IMR-90 (cell line): ENCODE data around the gene MPST. TPM values are rescaled to one million over a fixed set of nuclear protein-coding genes. Genes with fewer than 3 reads are reported as not detected.

Experiments
- ATAC-seq: fragments of 200-7000 bp; cut with Tn5 transposase; 2 replicates; pipeline ENCODE4 v1.9.1; 2020; ENCODE audit warnings: low read depth, mild to moderate bottlenecking, moderate library complexity
- BruUV-seq: library from RNA; stranded (reverse); fragments of 400-500 nt; replicated peaks from 2 replicates; lab custom pipeline; 2021; lab: Mats Ljungman, UMichigan
- CTCF ChIA-PET: fragments of 300-600 bp; formaldehyde crosslinking; extraction: SDS; loops from one replicate; lab custom pipeline; 2021; ENCODE audit warnings: antibody characterized with exemption; lab: Yijun Ruan, JAX
- POLR2A ChIA-PET: fragments of 300-600 bp; sonication (Branson Sonifier 250); formaldehyde crosslinking; loops from one replicate; lab custom pipeline; 2022; ENCODE audit warnings: antibody characterized with exemption; ENCODE audit not compliant: unreplicated experiment; lab: Charles Lee
- DNase-seq: peaks from one replicate; pipeline ENCODE4 v3.0.0; 2013
- H2AFZ ChIP-seq: replicated peaks from 2 replicates; pipeline ENCODE3; 2013; ENCODE audit warnings: low read length, mild to moderate bottlenecking; ENCODE audit not compliant: poor library complexity
- H2AK5ac ChIP-seq: 2 replicates; pipeline ENCODE4 v1.6.1; 2013; ENCODE audit warnings: low read depth, low read length, inconsistent platforms
- H2AK9ac ChIP-seq: replicated peaks from 2 replicates; pipeline ENCODE3; 2013; ENCODE audit warnings: mild to moderate bottlenecking, low read depth, low read length, moderate library complexity; ENCODE audit not compliant: poor library complexity
- H2BK120ac ChIP-seq: 2 replicates; pipeline ENCODE4 v1.6.1; 2013; ENCODE audit warnings: low read depth, low read length, inconsistent platforms
- H2BK15ac ChIP-seq: 3 replicates; pipeline ENCODE4 v1.6.1; 2013; ENCODE audit warnings: low read depth, low read length, inconsistent platforms
- H2BK20ac ChIP-seq: 2 replicates; pipeline ENCODE4 v1.6.1; 2013; ENCODE audit warnings: low read depth, mild to moderate bottlenecking, inconsistent platforms, low read length, moderate library complexity
- H2BK5ac ChIP-seq: 2 replicates; pipeline ENCODE4 v1.6.1; 2013; ENCODE audit warnings: mild to moderate bottlenecking, low read depth, low read length, inconsistent platforms; ENCODE audit not compliant: poor library complexity, severe bottlenecking
- H3K14ac ChIP-seq: replicated peaks from 2 replicates; pipeline ENCODE4 v1.6.1; 2013; ENCODE audit warnings: low read depth, low read length, inconsistent platforms
- H3K18ac ChIP-seq: 2 replicates; pipeline ENCODE4 v1.6.1; 2013; ENCODE audit warnings: low read depth, low read length, control low read depth
- H3K23ac ChIP-seq: 2 replicates; pipeline ENCODE4 v1.6.1; 2013; ENCODE audit warnings: low read depth, low read length, inconsistent platforms
- H3K27ac ChIP-seq: 2 replicates; pipeline ENCODE4 v1.5.1; 2013; ENCODE audit warnings: mild to moderate bottlenecking, control low read depth, low read length; ENCODE audit not compliant: insufficient read depth
- H3K27me3 ChIP-seq: 2 replicates; pipeline ENCODE4 v1.6.1; 2013; ENCODE audit warnings: low read length; ENCODE audit not compliant: control insufficient read depth, insufficient read depth
- H3K36me3 ChIP-seq: 2 replicates; pipeline ENCODE4 v1.6.1; 2013; ENCODE audit warnings: low read length, mixed read lengths; ENCODE audit not compliant: control insufficient read depth, insufficient read depth
- H3K4ac ChIP-seq: 2 replicates; pipeline ENCODE4 v1.6.1; 2013; ENCODE audit warnings: low read depth, low read length, inconsistent platforms
- H3K4me1 ChIP-seq: 2 replicates; pipeline ENCODE4 v1.6.1; 2013; ENCODE audit warnings: low read length, mixed read lengths; ENCODE audit not compliant: control insufficient read depth, insufficient read depth
- H3K4me2 ChIP-seq: 2 replicates; pipeline ENCODE4 v1.6.1; 2013; ENCODE audit warnings: low read depth, mild to moderate bottlenecking, control low read depth, low read length, moderate library complexity
- H3K4me3 ChIP-seq: 2 replicates; pipeline ENCODE4 v1.5.1; 2013; ENCODE audit warnings: low read depth, mild to moderate bottlenecking, control low read depth, low read length, moderate library complexity; ENCODE audit not compliant: insufficient read depth
- H3K56ac ChIP-seq: 2 replicates; pipeline ENCODE4 v1.6.1; 2013; ENCODE audit warnings: low read length, inconsistent platforms; ENCODE audit not compliant: insufficient read depth; ENCODE audit errors: extremely low read depth
- H3K79me1 ChIP-seq, 2 experiments: 2 replicates each; pipeline ENCODE4 v1.6.1; 2013; ENCODE audit warnings: low read length in 2 of 2, inconsistent platforms in 1 of 2, low read depth in 1 of 2
- H3K9ac ChIP-seq: 2 replicates; pipeline ENCODE4 v1.6.1; 2013; ENCODE audit warnings: low read depth, low read length, control low read depth
- H3K9me1 ChIP-seq: 2 replicates; pipeline ENCODE4 v1.6.1; 2013; ENCODE audit warnings: low read length, inconsistent platforms; ENCODE audit not compliant: insufficient read depth
- H3K9me3 ChIP-seq: 2 replicates; pipeline ENCODE4 v1.6.1; 2013; ENCODE audit warnings: low read length; ENCODE audit not compliant: control insufficient read depth, insufficient read depth
- H4K20me1 ChIP-seq: 2 replicates; pipeline ENCODE4 v1.6.1; 2013; ENCODE audit warnings: low read length, inconsistent platforms; ENCODE audit not compliant: insufficient read depth
- H4K5ac ChIP-seq: 2 replicates; pipeline ENCODE4 v1.6.1; 2013; ENCODE audit warnings: mild to moderate bottlenecking, low read depth, low read length, control low read depth
- H4K8ac ChIP-seq, 2 experiments: 2 replicates each; pipeline ENCODE4 v1.6.1; 2013; ENCODE audit warnings: low read depth in 2 of 2, low read length in 2 of 2, control low read depth in 1 of 2, inconsistent platforms in 1 of 2
- H4K91ac ChIP-seq: 2 replicates; pipeline ENCODE4 v1.6.1; 2013; ENCODE audit warnings: low read depth, low read length, inconsistent platforms; ENCODE audit not compliant: insufficient read depth
- BHLHE40 ChIP-seq: fragments of 150-350 bp; IDR thresholded peaks from 2 replicates; pipeline ENCODE4 v1.6.1; 2016; ENCODE audit warnings: mild to moderate bottlenecking, low read depth, low read length
- CEBPB ChIP-seq: IDR thresholded peaks from 2 replicates; pipeline ENCODE4 v1.6.1; 2012; ENCODE audit warnings: low read depth, low read length, improper control_type of control experiment
- CHD1 ChIP-seq: IDR thresholded peaks from 2 replicates; pipeline ENCODE4 v1.6.1; 2012; ENCODE audit warnings: low read depth, low read length, improper control_type of control experiment
- CTCF ChIP-seq: conservative IDR thresholded peaks from 2 replicates; pipeline ENCODE4 v1.5.1; 2012; ENCODE audit warnings: mild to moderate bottlenecking, low read depth, low read length, improper control_type of control experiment
- FOS ChIP-seq: fragments of 150-350 bp; IDR thresholded peaks from 2 replicates; pipeline ENCODE4 v1.6.1; 2016; ENCODE audit warnings: low read depth, low read length
- MAFK ChIP-seq: IDR thresholded peaks from 2 replicates; pipeline ENCODE4 v1.6.1; 2012; ENCODE audit warnings: low read depth, low read length, improper control_type of control experiment
- MAZ ChIP-seq: IDR thresholded peaks from 2 replicates; pipeline ENCODE4 v1.6.1; 2012; ENCODE audit warnings: low read depth, mild to moderate bottlenecking, low read length, improper control_type of control experiment, moderate library complexity, borderline replicate concordance
- MXI1 ChIP-seq: IDR thresholded peaks from 2 replicates; pipeline ENCODE4 v1.6.1; 2012; ENCODE audit warnings: low read depth, mild to moderate bottlenecking, low read length, moderate library complexity, borderline replicate concordance
- NFE2L2 ChIP-seq: fragments of 150-350 bp; IDR thresholded peaks from 2 replicates; pipeline ENCODE4 v1.6.1; 2016; ENCODE audit warnings: low read depth, mild to moderate bottlenecking, low read length
- POLR2A ChIP-seq: IDR thresholded peaks from 2 replicates; pipeline ENCODE4 v1.6.1; 2012; ENCODE audit warnings: mild to moderate bottlenecking, low read depth, low read length
- RAD21 ChIP-seq: IDR thresholded peaks from 2 replicates; pipeline ENCODE4 v1.6.1; 2012; ENCODE audit warnings: low read length, improper control_type of control experiment
- RCOR1 ChIP-seq: IDR thresholded peaks from 2 replicates; pipeline ENCODE4 v1.6.1; 2012; ENCODE audit warnings: mild to moderate bottlenecking, low read length, improper control_type of control experiment; ENCODE audit not compliant: insufficient replicate concordance
- RFX5 ChIP-seq: IDR thresholded peaks from 2 replicates; pipeline ENCODE4 v1.8.0; 2012; ENCODE audit warnings: low read depth, mild to moderate bottlenecking, low read length, moderate library complexity
- SMC3 ChIP-seq: fragments of 150-350 bp; IDR thresholded peaks from 2 replicates; pipeline ENCODE4 v1.6.1; 2016; ENCODE audit warnings: low read depth, mild to moderate bottlenecking, antibody characterized with exemption, low read length, moderate library complexity
- WGBS, 2 experiments: methylation state at CpG; one replicate each; pipeline versions ENCODE4 v1.1.5 to v1.1.7; 2013; ENCODE audit warnings: missing lambda C conversion rate in 2 of 2; ENCODE audit not compliant: insufficient read length in 1 of 2; ENCODE audit errors: extremely low coverage in 2 of 2; 5-methylcytosine and 5-hydroxymethylcytosine counted together
- dilution Hi-C: fragments of 300-500 bp; cut with HindIII; formaldehyde crosslinking; loops from one replicate; pipeline ENCODE4 v1.14.3; 2018; ENCODE audit warnings: low sequenced_read_pairs; ENCODE audit not compliant: unreplicated experiment
- in situ Hi-C: fragments of 300-500 bp; cut with MboI; formaldehyde crosslinking; loops from 3 replicates; pipeline ENCODE4 v1.14.3; 2019; ENCODE audit warnings: low sequenced_read_pairs, inconsistent platforms, mixed read lengths
- intact Hi-C: fragments of 100-400 bp; cut with micrococcal nuclease; formaldehyde crosslinking; loops from 2 replicates; pipeline ENCODE4 v1.10.0; 2022
- polyA plus RNA-seq, 3 experiments: library from polyadenylated mRNA; depleted of rRNA; stranded (reverse); fragments of >200 nt; gene quantifications; 2 replicates each; pipeline ENCODE4 v1.2.3, GENCODE V29; 2012; ENCODE audit warnings: low replicate concordance in 1 of 3
- total RNA-seq: library from RNA; depleted of rRNA; stranded (reverse); fragments of >200 nt; gene quantifications from 2 replicates; pipeline ENCODE4 v1.2.3, GENCODE V29; 2012
- TF ChIP-seq, protein P1 (sequence below): fragments of 150-350 bp; IDR thresholded peaks from 2 replicates; pipeline ENCODE4 v1.6.1; 2016; ENCODE audit warnings: low read depth, mild to moderate bottlenecking, low read length, moderate library complexity, borderline replicate concordance
- TF ChIP-seq, protein P2 (sequence below): fragments of 150-350 bp; IDR thresholded peaks from 2 replicates; pipeline ENCODE4 v1.6.1; 2017; ENCODE audit warnings: mild to moderate bottlenecking, antibody characterized with exemption, low read length, low read depth

The MPST gene
- total and polyA plus RNA-seq, 2 of the 4 experiments (the other 2 are of a cell fraction): 19.2 to 43.0 TPM

DNA sequence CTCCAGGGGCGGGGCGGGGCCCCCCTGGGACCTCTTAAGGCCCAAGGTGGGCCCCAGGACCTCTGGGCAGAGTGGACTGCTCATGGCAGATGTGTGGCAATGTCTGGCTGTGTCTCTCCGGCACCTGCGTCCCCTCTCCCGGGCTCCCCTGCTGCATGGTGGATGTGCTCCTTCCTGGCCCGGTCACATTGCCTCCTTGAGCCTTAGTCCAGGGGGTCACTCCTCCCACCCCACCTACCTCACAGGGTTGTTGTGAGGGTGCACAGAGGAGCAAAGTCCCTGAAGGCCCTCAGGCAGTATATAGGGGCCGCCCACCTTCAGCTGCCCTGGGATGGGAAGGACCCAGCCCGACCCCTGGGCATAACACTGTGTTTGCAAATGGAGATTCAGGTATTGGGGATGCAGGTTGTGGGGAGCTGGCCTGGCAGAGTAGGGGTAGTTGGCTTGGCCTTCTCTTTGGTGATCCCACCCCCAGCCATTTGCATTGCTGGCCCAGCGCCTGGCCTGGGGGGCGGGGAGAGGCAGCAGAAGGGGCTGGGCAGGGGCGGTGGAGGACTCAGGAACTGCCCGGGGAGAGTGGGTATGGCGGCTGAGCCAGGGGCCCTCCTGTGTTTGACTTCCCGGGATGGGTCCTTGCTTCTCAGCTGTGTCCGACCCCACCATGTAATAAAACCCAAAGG is 43.3 kb downstream of the MPST start:
- Histone ChIP-seq H3K4me2 (no peak overlapping the region), H3K4me1 (no peaks in the 10 kb centered on the region), H2AK5ac (no peak overlapping the region), H3K56ac (no peak overlapping the region), H3K4ac (no peak overlapping the region), H3K14ac (no peak overlapping the region), H3K9me1 (no peaks in the 10 kb centered on the region), H3K23ac (no peak overlapping the region), H3K18ac (no peak overlapping the region), H3K9me3 (no peaks in the 10 kb centered on the region), H3K27me3 (no peaks in the 10 kb centered on the region; the same call in 1 of the 2 replicates), H3K27ac (no peak overlapping the region), H2AK9ac (no peak overlapping the region), H4K5ac (no peak overlapping the region), H2AFZ (no peak overlapping the region), H3K79me1 (no peaks in the 10 kb centered on the region), H3K4me3 (no peak overlapping the region), H4K91ac (no peak overlapping the region), H3K36me3 (peaks cover 15% of the 10 kb centered on the region), H2BK5ac (no peak overlapping the region), H4K20me1 (no peaks in the 10 kb centered on the region), H2BK20ac (no peak overlapping the region), H2BK120ac (no peak overlapping the region), H3K9ac (no peak overlapping the region), H4K8ac (no peak overlapping the region), H2BK15ac (no peak overlapping the region)
- POLR2A ChIA-PET: no interaction called here
- no peak for DNase-seq
- BruUV-seq: no TSS peak
- dilution Hi-C loops (no loop called here), intact Hi-C loops (no loop called here), in situ Hi-C loops (no loop called here)
- TF ChIP-seq BHLHE40 (no peak), CTCF (no peak), RFX5 (no peak), NFE2L2 (no peak), POLR2A (no peak), MAFK (no peak), RCOR1 (no peak), RAD21 (no peak), MAZ (no peak), CEBPB (no peak), FOS (no peak), SMC3 (no peak), MXI1 (no peak), CHD1 (no peak)
- TF ChIP-seq, protein P1, sequence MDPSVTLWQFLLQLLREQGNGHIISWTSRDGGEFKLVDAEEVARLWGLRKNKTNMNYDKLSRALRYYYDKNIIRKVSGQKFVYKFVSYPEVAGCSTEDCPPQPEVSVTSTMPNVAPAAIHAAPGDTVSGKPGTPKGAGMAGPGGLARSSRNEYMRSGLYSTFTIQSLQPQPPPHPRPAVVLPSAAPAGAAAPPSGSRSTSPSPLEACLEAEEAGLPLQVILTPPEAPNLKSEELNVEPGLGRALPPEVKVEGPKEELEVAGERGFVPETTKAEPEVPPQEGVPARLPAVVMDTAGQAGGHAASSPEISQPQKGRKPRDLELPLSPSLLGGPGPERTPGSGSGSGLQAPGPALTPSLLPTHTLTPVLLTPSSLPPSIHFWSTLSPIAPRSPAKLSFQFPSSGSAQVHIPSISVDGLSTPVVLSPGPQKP: no peak
- TF ChIP-seq, protein P2, sequence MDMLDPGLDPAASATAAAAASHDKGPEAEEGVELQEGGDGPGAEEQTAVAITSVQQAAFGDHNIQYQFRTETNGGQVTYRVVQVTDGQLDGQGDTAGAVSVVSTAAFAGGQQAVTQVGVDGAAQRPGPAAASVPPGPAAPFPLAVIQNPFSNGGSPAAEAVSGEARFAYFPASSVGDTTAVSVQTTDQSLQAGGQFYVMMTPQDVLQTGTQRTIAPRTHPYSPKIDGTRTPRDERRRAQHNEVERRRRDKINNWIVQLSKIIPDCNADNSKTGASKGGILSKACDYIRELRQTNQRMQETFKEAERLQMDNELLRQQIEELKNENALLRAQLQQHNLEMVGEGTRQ: no peak
- ATAC-seq: no peak
- CTCF ChIA-PET: no interaction called here
- WGBS, 2 experiments: no CpG with 5 or more reads among the region's 15 CpGs
